Endodermal cell (in vitro differentiated cells): ENCODE data around the gene EXOC1L. TPM values are rescaled to one million over a fixed set of nuclear protein-coding genes. Genes with fewer than 3 reads are reported as not detected.

ENCODE experiments used
- DNase-seq: peaks from one replicate; pipeline ENCODE4 v3.0.0-alpha.2; 2017
- H3K27ac ChIP-seq: 2 replicates; pipeline ENCODE4 v1.5.1; 2013; ENCODE audit warnings: mild to moderate bottlenecking, low read depth, low read length, moderate library complexity
- H3K27me3 ChIP-seq: 2 replicates; pipeline ENCODE4 v1.6.1; 2013; ENCODE audit warnings: mild to moderate bottlenecking, low read length, moderate library complexity; ENCODE audit not compliant: insufficient read depth, control insufficient read depth, poor library complexity, severe bottlenecking
- H3K36me3 ChIP-seq: 2 replicates; pipeline ENCODE4 v1.7.0; 2013; ENCODE audit warnings: mild to moderate bottlenecking, low read length, moderate library complexity; ENCODE audit not compliant: control insufficient read depth, insufficient read depth
- H3K4me1 ChIP-seq: one replicate; pipeline ENCODE4 v1.7.0; 2013; ENCODE audit warnings: low read length; ENCODE audit not compliant: control insufficient read depth, insufficient read depth
- H3K4me3 ChIP-seq: 2 replicates; pipeline ENCODE4 v1.5.1; 2013; ENCODE audit warnings: mild to moderate bottlenecking, low read length, moderate library complexity
- H3K9ac ChIP-seq: 2 replicates; pipeline ENCODE4 v1.6.1; 2013; ENCODE audit warnings: mild to moderate bottlenecking, low read length, moderate library complexity; ENCODE audit not compliant: poor library complexity, severe bottlenecking; ENCODE audit errors: extremely low read depth
- H3K9me3 ChIP-seq: 2 replicates; pipeline ENCODE4 v1.6.1; 2013; ENCODE audit warnings: mild to moderate bottlenecking, low read length, moderate library complexity; ENCODE audit not compliant: control insufficient read depth
- H3K27ac Mint-ChIP-seq: 2 replicates; pipeline ENCODE4 v1.8.0; 2020; ENCODE audit warnings: mixed read lengths
- H3K27me3 Mint-ChIP-seq: 2 replicates; pipeline ENCODE4 v1.8.0; 2021; ENCODE audit warnings: mild to moderate bottlenecking, mixed read lengths; ENCODE audit not compliant: insufficient read depth
- H3K36me3 Mint-ChIP-seq: 2 replicates; pipeline ENCODE4 v1.8.0; 2020; ENCODE audit warnings: low read depth, mixed read lengths
- H3K4me1 Mint-ChIP-seq: 2 replicates; pipeline ENCODE4 v1.8.0; 2020; ENCODE audit warnings: mixed read lengths
- H3K4me3 Mint-ChIP-seq: 2 replicates; pipeline ENCODE4 v1.8.0; 2020; ENCODE audit warnings: mild to moderate bottlenecking, moderate library complexity, mixed read lengths
- H3K9me3 Mint-ChIP-seq: 2 replicates; pipeline ENCODE4 v1.8.0; 2020; ENCODE audit warnings: mild to moderate bottlenecking, mixed read lengths
- WGBS, 2 experiments: methylation state at CpG; one replicate each; pipeline versions ENCODE4 v1.1.5 to v1.1.7; 2013; ENCODE audit warnings: missing lambda C conversion rate in 2 of 2, mixed read lengths in 1 of 2; ENCODE audit not compliant: insufficient coverage in 1 of 2, insufficient read length in 1 of 2; 5-methylcytosine and 5-hydroxymethylcytosine counted together
- long read RNA-seq, 4 experiments: library from polyadenylated mRNA in 2 of 4; library from RNA in 1 of 4; library from capped mRNA in 1 of 4; stranded (forward) in 3 of 4; unstranded in 1 of 4; transcript quantifications; one replicate each; pipeline ENCODE4 v2.0.0, GENCODE V29; 2020 to 2021; ENCODE audit warnings: inconsistent platforms in 1 of 4
- polyA plus RNA-seq, 2 experiments: library from polyadenylated mRNA; stranded (reverse); fragments of 50-300 nt; gene quantifications; one replicate each; pipeline ENCODE4 v1.2.3, GENCODE V29; 2013
- total RNA-seq, 2 donors: library from RNA; stranded (reverse); fragmentation: NEBNext Ultra II Directional in 1 of 2; extraction: Animal tissue kit (Norgen Biotek cat#: 25700) in 1 of 2; gene quantifications; 2 replicates in 1 of 2; 3 replicates in 1 of 2; pipeline ENCODE4 v1.2.1, GENCODE V29; 2021
- TF ChIP-seq, protein P1 (sequence below): fragments of 200-600 bp; sonication (generic); conservative IDR thresholded peaks from 2 replicates; pipeline ENCODE4 v1.5.0; 2021; ENCODE audit warnings: antibody characterized with exemption, mild to moderate bottlenecking

EXOC1L gene, protein sequence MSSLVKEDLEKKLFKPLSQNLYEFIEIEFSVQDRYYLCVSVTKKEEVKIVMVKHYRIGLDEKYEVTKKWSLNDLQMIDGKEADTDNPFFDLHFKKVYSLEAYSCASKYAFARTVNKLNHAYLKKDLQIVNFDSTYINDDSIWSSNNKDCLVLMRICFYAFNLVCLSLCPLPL
- total RNA-seq, result not detected
- not detected for polyA plus RNA-seq (2013, experiment 1 of 2)
- not detected for polyA plus RNA-seq (2013, experiment 2 of 2)
- long read RNA-seq, experiment 1, result 0 reads
- long read RNA-seq, experiment 2, partial matches to known transcripts, result 0 of 1 reads
- long read RNA-seq, experiment 2, other reads (novel, unspliced or antisense), result 0 of 1 reads
- long read RNA-seq, experiment 3, result 0 reads
- long read RNA-seq, experiment 4, result 0 reads

DNA sequence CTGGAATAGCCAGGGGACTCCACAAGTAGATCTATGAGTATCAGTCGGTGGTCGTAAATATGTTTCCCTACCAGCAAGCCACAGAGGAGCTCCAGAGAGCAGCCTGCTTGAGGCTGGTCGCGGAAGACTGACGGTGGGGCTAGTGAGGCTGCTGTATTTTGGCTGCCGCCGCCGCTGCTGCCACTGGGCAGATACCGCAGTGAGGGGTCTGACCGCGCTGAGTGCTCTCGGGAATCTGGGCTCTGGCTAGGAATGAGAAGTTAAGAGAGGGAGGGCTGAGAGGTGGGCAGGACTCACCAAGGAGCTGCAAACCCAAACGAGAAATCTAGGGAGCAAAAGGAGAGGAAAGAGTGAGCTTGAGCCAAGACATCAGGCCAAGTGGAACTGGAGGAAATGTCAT, at the start of gene EXOC1L:
TSS of gene EXOC1L (plus strand) at position 157 of the 400 bp plus-strand sequence. CDS start at position 394, 237 bp downstream.
- 4 to 6% methylated on average over 11 to 13 of the region's 13 CpGs for WGBS, 2 experiments
- peak within 1 kb of the TSS; percentile 52 for H3K4me3 ChIP-seq
- peak within 1 kb of the TSS; percentile 46 for H3K27ac Mint-ChIP-seq

DNA sequence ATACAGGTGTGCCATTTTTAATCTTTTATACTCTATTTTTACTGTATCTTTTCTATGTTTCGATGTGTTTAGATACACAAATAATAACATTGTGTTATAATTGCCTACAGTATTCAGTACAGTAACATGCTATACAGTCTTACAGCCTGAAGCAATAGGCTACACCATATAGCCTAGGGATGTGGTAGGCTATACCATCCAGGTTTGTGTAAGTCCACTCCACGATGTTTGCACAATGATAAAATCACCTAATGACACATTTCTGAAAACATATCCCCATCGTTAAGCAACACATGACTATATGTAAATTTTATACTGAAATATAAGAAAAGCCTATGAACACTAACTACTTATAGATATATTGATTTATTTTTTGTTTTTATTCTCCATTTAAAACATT, 48.9 kb upstream of the EXOC1L start:
- H3K27me3 ChIP-seq, result no peaks in the 10 kb centered on the region
- no peak for DNase-seq
- 90% methylated on average over 2 of the region's 3 CpGs; no CpG with 5 or more reads in 1 of the 2 experiments for WGBS, 2 experiments
- H3K4me1 Mint-ChIP-seq, result peaks cover 17% of the 10 kb centered on the region
- H3K27me3 Mint-ChIP-seq, result no peaks in the 10 kb centered on the region
- H3K36me3 Mint-ChIP-seq, result no peaks in the 10 kb centered on the region
- H3K9me3 ChIP-seq, result no peaks in the 10 kb centered on the region
- no peaks in the 10 kb centered on the region for H3K36me3 ChIP-seq
- TF ChIP-seq, protein P1, sequence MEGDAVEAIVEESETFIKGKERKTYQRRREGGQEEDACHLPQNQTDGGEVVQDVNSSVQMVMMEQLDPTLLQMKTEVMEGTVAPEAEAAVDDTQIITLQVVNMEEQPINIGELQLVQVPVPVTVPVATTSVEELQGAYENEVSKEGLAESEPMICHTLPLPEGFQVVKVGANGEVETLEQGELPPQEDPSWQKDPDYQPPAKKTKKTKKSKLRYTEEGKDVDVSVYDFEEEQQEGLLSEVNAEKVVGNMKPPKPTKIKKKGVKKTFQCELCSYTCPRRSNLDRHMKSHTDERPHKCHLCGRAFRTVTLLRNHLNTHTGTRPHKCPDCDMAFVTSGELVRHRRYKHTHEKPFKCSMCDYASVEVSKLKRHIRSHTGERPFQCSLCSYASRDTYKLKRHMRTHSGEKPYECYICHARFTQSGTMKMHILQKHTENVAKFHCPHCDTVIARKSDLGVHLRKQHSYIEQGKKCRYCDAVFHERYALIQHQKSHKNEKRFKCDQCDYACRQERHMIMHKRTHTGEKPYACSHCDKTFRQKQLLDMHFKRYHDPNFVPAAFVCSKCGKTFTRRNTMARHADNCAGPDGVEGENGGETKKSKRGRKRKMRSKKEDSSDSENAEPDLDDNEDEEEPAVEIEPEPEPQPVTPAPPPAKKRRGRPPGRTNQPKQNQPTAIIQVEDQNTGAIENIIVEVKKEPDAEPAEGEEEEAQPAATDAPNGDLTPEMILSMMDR, result no peak
- no peak overlapping the region for H3K4me3 Mint-ChIP-seq
- no peak overlapping the region for H3K27ac ChIP-seq
- no peak overlapping the region for H3K9ac ChIP-seq
- no peak overlapping the region for H3K4me3 ChIP-seq
- H3K9me3 Mint-ChIP-seq, result peaks cover 3% of the 10 kb centered on the region
- no peak overlapping the region for H3K27ac Mint-ChIP-seq
- peaks cover 6% of the 10 kb centered on the region for H3K4me1 ChIP-seq

More for the DNA sequence above, at the start of gene EXOC1L:
- no peaks in the 10 kb centered on the region for H3K27me3 Mint-ChIP-seq
- no peaks in the 10 kb centered on the region for H3K9me3 Mint-ChIP-seq
- Histone ChIP-seq H3K27me3 (no peaks in the 10 kb centered on the region), H3K9me3 (peaks cover 7% of the 10 kb centered on the region), H3K4me1 (no peaks in the 10 kb centered on the region), H3K36me3 (no peaks in the 10 kb centered on the region), H3K27ac (no peak within 1 kb of the TSS), H3K9ac (no peak within 1 kb of the TSS)
- TF ChIP-seq, protein P1, result peak; percentile 60
- peak within 1 kb of the TSS; percentile 22 for H3K4me3 Mint-ChIP-seq
- DNase-seq, result peak; percentile 95
- H3K4me1 Mint-ChIP-seq, result peaks cover 8% of the 10 kb centered on the region
- no peaks in the 10 kb centered on the region for H3K36me3 Mint-ChIP-seq

DNA sequence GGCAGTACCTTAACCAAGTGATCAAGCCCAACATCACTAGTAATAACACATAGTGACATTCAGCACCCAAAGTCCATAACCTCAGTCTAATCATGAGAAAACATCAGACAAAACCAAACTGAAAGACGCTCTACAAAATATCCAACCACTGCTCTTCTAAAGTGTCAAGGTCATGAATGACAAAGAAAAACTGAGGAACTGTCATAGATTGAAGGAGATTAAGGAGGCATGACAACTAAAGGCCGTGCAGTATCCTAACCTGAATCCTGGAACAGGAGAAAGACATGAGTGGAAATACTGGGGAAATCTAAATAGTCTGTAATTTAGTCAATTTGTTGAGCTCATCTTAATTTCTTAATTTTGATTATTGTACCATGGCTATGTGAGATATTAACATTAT, 38.2 kb upstream of the EXOC1L start:
- whole genome bisulfite sequencing, 2 experiments, result 89 to 100% methylated on average over 1 to 2 of the region's 2 CpGs
- DNase-seq, result no peak

More for the DNA sequence above, 38.2 kb upstream of the EXOC1L start:
- Mint-ChIP-seq H3K4me3 (no peak overlapping the region), H3K27me3 (no peaks in the 10 kb centered on the region), H3K9me3 (no peaks in the 10 kb centered on the region), H3K36me3 (no peaks in the 10 kb centered on the region), H3K4me1 (peaks cover 3% of the 10 kb centered on the region), H3K27ac (no peak overlapping the region)
- H3K9me3 ChIP-seq, result no peaks in the 10 kb centered on the region
- TF ChIP-seq, protein P1, result no peak
- H3K27ac ChIP-seq, result no peak overlapping the region
- no peaks in the 10 kb centered on the region for H3K27me3 ChIP-seq
- H3K4me3 ChIP-seq, result no peak overlapping the region
- no peaks in the 10 kb centered on the region for H3K36me3 ChIP-seq
- H3K9ac ChIP-seq, result no peak overlapping the region
- H3K4me1 ChIP-seq, result no peaks in the 10 kb centered on the region
